GM19372 (cell line): Measurements from ENCODE around the gene TCF12.
"Not testable (repeated sequence)": the region's sequence is repeated elsewhere in the genome, so short reads cannot be mapped to it uniquely, and the experiment has no call there.

Source experiments
- ATAC-seq: cut with Tn5 transposase; IDR thresholded peaks from one replicate; pipeline ENCODE4 v1.9.1; 2021; ENCODE audit warnings: mild to moderate bottlenecking, low read depth, moderate library complexity; ENCODE audit not compliant: unreplicated experiment

TCF12 gene

DNA sequence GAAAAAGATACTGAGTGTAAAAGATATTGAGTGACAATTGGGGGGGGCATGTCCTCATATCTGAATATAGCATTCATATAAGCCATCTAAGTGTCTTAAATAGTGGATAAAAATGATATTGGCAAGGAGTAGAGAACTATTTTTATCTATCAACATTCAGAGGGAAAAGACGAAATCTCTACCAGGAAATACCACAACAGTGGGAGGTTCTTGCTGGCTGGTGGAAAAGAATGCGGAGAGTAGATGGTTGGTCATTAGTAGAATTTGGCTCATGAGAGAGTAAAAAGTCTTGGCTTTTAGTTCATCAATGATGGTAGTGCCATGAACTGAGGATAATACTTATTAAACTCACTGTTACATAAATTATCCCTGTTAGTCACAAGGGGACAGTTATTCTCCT is 4.8 kb upstream of the TCF12 start:
- ATAC-seq: no peak

DNA sequence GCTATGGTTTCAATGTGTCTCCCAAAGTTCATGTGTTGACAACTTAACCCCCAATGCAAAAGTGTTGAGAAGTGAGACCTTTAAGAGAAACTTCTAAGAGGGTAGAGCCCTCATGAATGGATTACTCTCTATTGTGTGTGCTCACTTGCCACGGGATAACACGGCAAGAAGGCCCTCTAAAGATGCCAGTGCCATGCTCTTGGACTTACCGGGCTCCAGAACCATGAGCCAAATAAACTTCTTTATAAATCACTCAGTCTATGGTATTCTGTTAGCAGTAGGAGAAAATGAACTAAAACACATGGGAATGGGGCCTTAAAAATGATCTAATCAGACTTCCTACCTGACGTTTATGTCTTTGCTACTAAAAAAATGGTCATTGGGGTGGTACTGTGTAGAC is 2.6 kb upstream of the TCF12 start:
- no peak for ATAC-seq

DNA sequence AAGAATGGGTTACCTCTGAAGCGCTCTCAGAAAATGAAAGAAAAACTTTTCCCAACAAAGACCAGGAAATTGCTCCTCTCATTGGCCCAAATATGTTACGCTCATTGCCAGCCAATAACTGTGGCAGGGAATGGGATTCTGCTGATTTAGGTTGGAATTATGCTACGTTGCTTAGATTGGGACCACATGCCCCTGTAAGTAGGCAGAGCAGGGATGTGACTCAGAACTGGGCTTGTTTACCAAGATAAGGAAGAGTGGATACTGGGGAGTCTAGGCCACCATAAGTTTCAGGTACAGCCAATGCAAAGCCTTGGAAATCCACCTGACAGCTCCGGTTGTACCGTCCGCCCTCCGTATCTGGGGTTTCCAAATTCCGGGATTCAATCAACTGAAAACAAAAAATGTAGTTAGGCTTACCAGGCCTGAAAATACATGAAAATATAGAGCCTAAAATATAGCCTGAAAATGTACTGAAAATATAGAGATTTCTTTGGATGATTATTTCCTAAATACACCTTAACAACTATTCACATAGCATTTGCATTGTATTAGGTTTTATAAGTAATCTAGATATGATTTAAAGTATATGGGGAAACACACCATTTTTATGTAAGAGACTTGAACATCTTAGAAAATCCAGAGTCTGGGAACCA is 1.5 kb upstream of the TCF12 start:
- no peak for ATAC-seq

DNA sequence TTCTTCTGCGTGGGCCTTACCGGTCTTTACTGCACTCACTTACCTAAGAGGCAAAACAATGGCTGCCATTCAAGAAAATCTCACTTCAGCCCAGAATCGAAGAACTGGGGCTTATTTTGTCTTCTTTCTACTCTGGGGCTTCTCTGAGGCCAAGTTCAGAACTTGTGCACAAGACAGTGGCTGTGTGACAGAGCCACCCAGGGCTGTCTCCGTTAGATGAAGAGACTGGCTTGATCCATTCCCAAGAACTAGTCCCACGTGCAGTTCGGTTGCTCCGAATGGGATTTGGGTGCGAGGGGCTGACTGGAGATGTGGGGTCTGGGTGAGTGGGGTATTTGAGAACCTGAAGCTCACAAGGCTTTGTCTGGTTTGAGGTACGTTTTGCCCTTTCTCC is 795 bp upstream of the TCF12 start:
- ATAC-seq: no peak

DNA sequence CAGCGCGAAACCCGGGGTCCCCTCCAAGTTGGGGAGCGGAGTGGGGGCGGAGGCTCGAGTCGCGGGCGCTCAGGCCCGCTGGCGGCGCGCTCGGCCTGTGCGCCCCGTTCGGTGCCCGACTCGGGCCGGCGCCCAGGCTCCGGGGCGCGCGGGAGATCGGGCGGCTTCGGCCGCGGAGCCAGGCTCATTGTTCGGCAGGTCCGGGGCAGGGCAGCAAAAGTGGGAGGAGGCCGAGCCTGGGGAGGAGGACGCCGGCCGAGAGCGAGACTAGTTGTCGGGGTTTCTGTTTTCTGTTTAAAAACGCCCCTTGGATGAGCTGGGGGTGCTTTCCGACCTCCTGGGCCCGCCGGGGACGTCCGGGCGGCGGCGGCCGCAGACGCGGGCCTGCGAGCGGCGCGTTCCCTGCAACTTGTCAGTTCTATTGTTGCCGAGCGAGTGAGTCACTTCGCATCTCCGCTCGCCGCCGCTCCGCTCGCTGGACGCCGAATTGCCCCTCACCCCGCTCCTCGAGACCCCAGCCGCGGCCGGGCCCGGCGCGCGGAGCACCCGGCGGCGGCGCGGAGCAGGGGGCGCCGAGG is 676 bp downstream of the TCF12 start:
- peak; percentile 19 for ATAC-seq

DNA sequence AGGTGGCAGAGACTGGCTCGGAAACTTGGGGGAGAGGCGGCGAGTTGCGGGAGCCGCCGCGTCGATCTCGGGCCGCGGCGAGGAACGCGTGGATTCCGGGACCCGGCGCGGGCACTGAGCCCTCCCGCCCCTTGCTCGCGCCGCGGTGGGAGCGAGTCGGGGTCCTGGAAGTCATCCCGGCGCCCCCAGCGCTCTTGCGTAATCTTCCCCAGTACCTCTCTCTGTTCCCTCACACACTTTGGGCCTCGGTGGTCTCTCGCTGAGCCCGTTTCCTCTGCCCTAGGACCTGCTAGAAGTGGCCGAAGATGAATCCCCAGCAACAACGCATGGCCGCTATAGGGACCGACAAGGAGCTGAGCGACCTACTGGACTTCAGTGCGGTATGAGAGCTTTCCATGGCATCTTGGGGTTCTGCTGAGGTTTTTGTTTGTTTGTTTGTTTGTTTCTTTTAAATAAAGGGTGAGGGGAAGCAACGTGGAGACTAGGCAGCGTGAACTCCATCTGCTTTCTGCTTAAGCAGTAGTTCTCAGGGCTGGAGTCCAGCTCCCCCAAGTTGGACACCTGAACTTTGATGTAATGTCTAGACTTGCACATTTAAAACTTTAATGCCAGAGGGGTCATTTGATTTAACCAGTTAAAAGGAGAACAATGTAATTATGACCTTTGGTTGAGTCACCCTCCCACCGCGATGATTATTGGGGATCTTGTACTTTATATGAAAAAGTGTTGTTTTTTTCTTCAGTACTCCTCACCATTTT is 1.3 kb downstream of the TCF12 start:
- peak; percentile 8 for ATAC-seq

DNA sequence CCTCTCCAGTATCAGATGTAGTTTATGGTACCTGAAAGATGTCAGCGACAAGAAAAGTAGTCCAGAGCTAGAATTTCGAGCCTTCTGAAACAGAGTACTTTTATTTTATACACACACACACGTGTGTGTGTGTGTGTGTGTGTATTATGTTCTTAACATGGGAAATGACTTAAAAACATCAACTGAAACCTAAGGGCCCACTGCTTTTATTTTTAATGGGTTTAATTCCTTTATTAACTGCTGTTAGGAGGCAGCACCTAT is 1.9 kb downstream of the TCF12 start:
- no peak for ATAC-seq

DNA sequence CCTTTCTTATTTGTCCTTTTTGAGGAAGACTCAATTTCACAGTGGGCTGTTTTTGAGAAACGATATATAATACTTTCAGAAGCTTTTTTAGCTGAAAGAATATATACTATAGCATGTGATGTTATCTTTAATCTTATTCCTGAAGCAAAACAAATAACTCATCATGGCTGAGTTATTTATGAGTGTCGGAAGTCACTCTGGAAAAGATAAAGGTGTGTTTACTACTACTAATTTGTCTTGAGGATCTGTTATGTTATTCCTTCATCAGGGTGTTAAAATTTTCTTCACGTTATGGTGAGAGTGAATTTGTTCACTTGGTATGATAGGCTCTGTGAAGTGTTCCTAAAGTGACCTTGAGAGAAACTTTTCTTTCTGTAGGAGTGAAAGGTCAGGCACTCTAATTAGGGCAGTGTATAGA is 4.7 kb downstream of the TCF12 start:
- ATAC-seq: no peak

DNA sequence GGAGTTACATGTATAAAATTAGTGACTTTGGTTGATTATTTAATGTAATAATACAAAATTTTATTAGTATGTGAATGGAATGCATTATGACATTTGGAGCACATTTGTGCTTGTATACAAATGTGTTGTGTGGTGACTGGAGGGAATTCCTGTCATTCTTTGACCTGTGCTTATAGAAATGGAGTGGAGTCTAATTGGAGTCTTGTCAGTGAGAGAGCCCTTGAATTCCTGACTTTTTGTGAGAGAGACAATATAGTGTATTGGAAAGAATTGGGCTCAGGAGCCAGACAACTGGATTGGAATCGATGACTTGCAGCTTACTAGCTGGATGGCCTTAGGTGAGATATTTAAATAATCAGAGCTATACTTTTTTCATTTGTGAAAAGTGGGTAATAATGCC is 9.4 kb downstream of the TCF12 start:
- ATAC-seq: no peak

DNA sequence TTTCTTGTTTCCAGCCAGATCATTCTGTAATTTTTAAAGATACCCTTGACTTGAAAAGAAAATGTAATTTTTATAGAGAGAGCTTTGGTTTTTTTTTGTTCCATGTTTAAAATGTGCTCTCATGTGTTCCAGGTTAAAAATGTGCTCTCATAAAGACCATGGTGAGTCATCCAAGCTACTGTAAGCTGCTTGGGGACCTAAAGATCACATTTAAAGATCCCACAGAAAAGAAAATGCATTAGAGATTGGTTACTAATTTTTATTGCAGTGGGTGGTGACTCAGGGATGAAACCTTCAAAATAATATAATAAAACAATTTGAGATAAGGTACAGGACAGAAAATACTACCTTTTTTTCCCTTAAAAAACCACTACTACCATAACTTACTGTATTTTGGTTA is 11.0 kb downstream of the TCF12 start:
- no peak for ATAC-seq

DNA sequence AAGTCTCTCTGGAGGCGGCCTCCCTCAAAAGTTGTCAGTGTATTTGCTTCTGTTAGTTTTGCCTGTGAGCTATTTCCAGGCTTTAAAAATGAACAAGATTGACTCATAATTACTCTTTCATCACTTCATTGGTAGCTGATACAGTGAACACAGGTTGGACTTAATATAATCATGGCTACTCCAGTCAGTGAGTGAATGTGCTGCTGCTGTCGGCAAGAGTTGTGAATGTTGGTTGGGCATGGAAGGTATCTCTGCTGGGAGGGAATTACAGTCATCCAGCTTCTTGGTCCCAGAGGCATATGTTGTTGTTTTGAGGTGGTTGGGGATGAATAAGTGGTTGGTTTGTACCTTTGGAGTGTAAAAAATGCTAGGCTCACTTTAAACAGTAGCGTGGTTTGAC is 11.5 kb downstream of the TCF12 start:
- no peak for ATAC-seq

DNA sequence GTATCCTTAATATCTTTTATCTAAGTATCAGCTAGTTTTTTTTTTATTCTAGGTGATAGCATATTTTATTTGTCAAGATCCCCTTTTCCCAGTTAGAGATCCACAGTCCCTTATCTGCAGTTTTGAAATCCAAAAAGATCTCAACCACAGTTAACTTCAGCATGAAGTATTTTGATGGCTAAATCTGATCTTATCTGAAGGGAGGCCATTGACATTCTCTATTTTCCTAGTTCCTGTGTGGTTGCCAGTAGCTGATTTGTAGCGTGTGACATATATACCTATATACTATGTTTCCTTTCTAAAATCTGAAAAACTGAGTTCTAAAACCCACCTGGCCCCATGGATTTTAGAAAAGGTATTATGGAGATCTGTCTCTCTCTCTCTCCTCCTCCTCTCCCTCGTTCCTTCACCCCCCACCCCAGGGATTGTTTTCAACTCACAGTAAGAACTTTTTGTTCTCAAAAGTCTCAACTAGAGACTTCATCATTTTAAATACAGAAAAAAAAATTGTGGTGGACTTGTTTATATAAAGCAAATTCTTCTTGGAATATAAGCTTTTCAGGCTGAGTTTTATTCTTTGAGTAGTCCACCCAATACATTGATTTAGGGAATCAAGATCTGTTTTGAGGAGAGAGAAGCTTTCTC is 12.3 kb downstream of the TCF12 start:
- ATAC-seq: no peak

DNA sequence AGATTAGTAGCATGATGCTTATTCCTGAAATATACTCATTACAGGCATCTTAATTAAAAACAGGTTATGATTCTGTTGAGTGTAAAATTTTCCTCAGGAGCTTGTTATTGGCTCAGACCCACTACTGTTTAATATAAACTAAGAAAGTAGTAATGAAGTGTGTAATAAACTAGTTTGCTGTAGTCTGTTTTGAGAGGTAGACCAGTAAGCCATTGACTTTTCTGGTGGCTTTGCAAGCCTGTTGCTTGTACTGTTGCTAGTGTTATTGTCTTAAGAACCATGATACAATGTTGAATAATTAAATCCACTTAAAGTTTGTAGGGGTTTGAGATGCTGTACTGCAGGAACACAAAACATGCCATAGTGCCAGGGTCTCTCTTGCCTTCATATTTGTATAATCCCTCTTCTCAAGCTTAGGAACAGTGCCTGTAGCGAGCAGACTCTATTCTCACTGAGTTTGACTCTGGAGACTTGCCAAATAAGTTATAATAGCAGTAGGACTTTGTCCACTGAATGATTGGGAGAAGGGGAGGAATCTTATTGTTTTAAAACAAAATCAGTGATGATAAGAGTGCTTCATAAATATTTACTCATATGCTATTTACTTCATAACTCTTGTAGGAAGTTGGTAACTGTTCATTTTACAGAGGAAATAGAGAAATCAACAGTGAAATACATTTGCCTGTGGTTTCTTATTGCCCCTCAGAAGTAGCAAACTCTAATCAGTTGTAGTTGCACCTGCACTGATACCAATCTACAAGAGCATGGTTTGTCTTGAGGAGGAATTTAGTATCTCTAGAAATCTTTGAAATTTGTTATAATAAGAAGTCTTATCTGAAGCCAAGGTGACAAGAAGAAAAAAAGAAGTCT is 13.4 kb downstream of the TCF12 start:
- no peak for ATAC-seq

DNA sequence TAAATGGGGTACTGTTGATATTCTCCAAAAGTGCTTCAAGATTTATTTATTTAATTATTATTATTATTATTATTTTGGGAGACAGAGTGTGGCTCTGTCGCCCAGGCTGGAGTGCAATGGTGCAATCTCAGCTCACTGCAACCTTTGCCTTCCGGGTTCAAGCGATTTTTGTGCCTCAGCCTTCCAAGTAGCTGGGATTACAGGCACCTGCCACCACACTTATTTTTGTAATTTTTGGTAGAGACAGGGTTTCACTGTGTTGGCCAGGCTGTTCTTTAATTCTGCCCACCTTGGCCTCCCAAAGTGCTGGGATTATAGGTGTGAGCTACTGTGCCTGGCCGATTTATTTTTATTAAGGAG is 14.0 kb downstream of the TCF12 start:
- ATAC-seq: not testable (repeated sequence)

DNA sequence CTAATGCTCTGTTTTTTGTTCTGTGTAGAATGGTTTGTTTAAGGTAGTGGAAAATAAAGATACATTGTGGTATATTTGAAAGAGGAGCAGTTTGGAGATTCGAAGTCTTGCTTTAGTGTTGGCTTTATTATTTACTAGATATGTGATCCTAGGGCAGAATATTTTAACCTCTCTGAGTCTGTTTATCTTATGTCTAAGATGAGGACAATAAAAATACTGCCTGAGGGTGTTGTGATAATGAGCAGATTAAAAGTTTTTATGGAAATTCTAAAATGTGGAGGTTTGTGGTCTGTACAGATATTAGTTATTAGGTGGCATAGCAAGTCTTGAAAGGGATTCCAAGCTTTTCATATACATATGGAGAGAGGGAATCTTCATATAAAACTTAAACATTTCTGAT is 15.0 kb downstream of the TCF12 start:
- ATAC-seq: no peak

DNA sequence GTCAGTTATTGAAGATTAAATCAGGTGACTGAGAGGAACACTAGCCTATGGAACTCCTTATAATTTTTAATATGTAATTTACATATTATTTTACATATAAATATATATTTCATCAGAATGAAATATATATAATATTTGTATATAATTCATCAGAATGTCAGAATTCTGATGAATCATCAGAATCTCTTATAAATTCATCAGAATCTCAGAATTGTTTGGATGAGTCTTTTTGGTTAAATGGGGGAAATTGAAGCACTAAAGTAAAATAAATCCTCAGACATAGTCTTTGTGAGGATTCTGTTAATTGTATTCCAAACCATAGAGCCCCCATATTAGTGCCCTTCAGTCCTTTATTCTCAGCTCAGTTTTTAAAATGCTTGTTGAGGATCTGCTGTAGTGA is 15.4 kb downstream of the TCF12 start:
- no peak for ATAC-seq

DNA sequence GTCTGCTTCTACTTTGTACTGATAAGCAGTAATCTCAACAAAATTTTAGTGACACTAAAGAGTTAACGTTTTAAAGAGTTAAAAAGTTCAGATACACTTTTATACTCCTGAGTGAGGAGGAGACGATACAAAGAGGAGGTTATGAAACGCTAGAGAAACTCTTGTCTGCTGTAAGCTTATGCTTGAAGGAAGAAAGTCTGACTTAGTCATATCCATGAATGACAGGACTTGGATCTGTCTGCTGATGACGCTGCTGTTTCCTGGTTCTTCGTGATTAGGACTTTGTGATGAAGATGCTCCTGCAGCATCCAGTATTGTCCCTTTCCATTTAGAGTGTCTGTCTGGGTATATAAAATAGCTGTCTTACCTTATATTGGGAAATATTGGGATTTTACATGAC is 15.8 kb downstream of the TCF12 start:
- ATAC-seq: no peak

DNA sequence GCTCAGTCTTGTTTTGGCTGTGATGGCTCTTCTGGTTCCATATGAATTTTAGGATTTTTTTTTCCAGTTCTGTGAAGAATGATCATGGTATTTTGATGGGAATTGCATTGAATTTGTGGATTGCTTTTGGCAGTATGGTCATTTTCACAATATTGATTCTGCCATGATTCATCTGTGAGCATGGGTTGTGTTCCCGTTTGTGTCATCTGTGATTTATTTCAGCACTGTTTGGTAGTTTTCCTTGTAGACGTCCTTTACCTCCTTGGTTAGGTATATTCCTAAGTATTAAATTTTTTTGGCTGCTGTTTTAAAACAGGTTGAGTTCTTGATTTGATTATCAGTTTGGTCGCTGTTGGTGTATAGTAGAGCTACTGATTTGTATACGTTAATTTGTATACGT is 18.5 kb downstream of the TCF12 start:
- ATAC-seq: no peak

DNA sequence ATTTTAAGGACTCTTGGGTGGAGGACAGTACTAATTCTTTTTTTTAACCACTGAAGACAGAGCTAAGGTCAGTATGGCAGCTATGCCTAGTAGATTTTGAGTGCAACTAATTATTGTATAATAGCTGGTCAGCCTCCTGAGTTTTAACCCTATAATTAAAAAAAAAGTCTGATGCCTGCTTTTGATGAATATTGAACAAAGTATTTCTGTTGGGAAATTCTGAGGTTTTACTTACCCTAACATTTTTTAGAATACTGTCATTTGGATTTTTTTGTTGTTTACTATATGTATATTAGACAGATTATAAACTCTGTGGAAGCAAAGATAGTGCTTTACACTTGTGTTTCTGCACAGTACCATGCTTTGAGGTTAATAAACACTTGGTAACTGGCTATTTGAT is 20.8 kb downstream of the TCF12 start:
- no peak for ATAC-seq

DNA sequence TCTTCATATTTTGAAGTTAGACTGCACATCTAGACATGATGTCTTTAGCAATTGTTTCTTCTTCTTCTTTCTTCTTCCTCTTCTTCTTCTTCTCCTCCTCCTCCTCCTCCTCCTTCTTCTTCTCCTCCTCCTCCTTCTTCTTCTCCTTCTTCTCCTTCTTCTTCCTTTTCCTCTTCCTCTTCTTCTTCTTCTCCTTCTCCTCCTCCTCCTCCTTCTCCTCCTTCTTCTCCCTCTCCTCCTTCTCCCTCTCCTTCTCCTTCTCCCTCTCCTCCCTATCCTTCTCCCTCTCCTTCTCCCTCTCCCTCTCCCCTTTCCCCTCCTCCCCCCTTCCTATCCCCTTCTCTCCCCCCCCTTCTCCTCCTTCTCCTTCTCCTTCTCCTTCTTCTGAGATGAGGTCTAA is 21.9 kb downstream of the TCF12 start:
- no peak for ATAC-seq

DNA sequence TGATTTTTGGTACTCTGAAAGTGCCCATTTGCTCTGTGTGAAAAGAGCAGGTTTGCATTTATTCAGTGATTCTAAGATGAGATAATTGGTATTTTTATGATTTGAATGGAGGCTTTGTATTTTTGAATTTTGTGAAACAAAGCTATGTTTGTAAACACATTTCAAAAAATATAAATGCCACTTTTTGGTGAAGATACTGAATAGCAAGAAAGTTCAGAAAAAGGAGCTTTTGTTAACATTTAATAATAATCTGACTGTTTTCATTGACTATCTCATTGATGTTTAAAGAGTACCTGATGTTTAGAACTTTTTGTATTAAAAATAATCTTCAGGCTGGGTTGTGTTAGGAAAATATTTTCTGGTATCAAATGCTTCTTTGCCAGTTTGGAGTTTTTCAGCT is 23.7 kb downstream of the TCF12 start:
- ATAC-seq: no peak
